ENCODE results near the gene RAVER1. TPM values are rescaled to one million over a fixed set of nuclear protein-coding genes. Genes with fewer than 3 reads are reported as not detected.
A peak's percentile ranks its signal among the peaks of the same experiment; 100 is the strongest.

The RAVER1 gene
- total RNA-seq, 2 experiments from 2014 or later, result 83.7 to 90.8 TPM

DNA sequence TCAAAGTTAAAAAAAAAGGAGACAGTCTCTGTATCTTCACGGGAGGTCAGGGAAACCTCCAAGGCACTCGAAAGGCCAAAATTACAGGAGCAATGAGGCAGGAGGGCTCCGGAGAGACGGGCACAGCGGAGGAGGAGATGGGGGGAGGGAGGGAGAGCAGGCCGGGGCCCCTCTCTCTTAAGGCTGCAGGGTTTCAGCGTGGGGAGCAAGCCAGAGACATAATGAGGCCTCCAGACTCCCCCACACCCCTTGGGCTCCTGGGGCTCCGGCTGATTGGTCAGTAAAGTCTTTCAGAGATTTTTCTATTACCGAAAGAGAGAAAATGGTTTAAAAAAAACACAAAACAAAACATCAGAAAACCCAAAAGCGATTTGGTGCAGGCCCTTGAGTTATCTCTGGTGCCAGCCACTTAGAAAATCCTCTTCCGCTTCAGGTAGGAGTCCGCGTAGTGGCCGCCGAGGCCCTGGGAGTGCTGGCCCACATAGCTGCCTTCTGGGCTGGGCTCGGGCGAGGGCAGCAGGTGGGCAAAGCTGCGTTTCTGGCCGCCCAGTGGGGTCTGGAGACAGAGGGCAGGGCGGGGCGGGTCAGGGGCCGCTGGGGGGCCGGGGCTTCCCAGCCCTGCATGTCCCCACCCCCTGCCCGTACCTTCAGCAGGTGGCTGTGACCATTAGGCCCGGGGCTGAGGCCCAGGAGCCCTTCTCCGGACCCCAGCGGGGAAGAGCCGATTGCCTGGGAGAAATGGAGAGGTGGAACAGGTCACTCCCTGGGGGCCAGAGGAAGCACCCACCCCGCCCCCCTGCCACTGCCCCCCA lies 16.1 kb downstream of the RAVER1 start:
- Mint-ChIP-seq H3K4me3 (no peak overlapping the region), H3K27ac (no peak overlapping the region), H3K36me3 (ENCODE audit: low read depth) (peaks cover 39% of the 10 kb centered on the region), H3K9me3 (ENCODE audit: low read depth) (no peaks in the 10 kb centered on the region), H3K4me1 (peaks cover 16% of the 10 kb centered on the region), H3K27me3 (no peaks in the 10 kb centered on the region)
- POLR2A ChIA-PET, result interaction anchor here (0.6 to 1.5 kb wide), 3 partner anchors 7 to 108 kb away, joined by 3 to 5 read pairs (median 5); no protein-coding TSS in a partner anchor
- ATAC-seq, result no peak
- no peak for DNase-seq
- intact Hi-C loops (cut with DNase I, micrococcal nuclease), result loop anchor here in 1 of 2 experiments (2.0 kb wide), 1 partner anchor 56 kb away; no protein-coding TSS in a partner anchor
- CTCF ChIA-PET, result interaction anchor here (0.9 kb wide), 1 partner anchor 81 kb away, joined by 5 read pairs; no protein-coding TSS in a partner anchor

DNA sequence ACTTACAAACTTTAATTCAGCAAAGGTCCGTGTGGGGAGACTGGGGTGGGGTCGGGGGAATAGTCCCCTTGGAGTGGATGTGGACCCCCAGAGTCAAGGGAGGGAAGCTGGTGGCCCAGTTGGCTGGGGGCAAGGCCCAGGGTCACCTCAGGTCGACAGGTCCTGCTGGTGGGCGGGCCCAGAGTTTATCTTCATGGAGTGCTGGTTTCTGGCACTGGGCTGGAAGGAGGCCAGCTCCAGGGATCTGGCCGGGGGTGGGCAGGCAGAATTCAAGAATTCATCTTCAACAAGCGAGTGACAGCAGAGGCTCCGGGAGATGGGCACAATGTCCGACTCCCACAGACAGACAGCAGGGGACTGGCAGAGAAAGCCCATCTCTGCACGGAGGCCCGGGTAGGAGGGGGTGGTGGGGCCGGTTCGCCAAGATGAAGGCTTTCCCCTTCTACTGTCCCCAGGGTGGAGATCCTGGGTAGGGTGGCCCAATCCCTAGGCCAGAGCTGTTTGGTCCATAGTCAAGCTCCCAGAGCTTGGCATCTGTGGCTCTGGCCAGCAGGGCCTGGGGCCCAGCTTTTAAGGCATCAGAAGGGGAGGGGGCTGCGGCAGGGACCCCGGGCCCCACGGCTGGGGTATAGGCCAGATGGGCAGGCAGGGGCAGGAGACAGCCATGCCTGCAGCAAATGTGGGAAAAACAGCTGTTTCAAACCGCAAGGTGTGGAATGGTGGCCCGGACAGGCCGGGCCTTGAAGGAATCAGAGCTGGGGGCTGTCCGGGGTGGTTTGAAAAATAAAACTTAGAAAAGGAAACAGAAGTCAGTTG lies 16.9 kb downstream of the RAVER1 start:
- CTCF ChIA-PET, result interaction anchor here (0.9 kb wide), 1 partner anchor 80 kb away, joined by 5 read pairs; no protein-coding TSS in a partner anchor
- Mint-ChIP-seq H3K9me3 (ENCODE audit: low read depth) (no peaks in the 10 kb centered on the region), H3K4me3 (peak overlapping the region; percentile 89), H3K27me3 (no peaks in the 10 kb centered on the region), H3K4me1 (peaks cover 16% of the 10 kb centered on the region), H3K27ac (peak overlapping the region; percentile 58), H3K36me3 (ENCODE audit: low read depth) (peaks cover 33% of the 10 kb centered on the region)
- intact Hi-C loops (cut with DNase I, micrococcal nuclease), result loop anchor here in 1 of 2 experiments (2.0 kb wide), 1 partner anchor 56 kb away; no protein-coding TSS in a partner anchor
- DNase-seq (peak; percentile 20), ATAC-seq (no peak)
- POLR2A ChIA-PET, result interaction anchor here (0.6 to 1.5 kb wide), 3 partner anchors 8 to 107 kb away, joined by 3 to 5 read pairs (median 5); no protein-coding TSS in a partner anchor

DNA sequence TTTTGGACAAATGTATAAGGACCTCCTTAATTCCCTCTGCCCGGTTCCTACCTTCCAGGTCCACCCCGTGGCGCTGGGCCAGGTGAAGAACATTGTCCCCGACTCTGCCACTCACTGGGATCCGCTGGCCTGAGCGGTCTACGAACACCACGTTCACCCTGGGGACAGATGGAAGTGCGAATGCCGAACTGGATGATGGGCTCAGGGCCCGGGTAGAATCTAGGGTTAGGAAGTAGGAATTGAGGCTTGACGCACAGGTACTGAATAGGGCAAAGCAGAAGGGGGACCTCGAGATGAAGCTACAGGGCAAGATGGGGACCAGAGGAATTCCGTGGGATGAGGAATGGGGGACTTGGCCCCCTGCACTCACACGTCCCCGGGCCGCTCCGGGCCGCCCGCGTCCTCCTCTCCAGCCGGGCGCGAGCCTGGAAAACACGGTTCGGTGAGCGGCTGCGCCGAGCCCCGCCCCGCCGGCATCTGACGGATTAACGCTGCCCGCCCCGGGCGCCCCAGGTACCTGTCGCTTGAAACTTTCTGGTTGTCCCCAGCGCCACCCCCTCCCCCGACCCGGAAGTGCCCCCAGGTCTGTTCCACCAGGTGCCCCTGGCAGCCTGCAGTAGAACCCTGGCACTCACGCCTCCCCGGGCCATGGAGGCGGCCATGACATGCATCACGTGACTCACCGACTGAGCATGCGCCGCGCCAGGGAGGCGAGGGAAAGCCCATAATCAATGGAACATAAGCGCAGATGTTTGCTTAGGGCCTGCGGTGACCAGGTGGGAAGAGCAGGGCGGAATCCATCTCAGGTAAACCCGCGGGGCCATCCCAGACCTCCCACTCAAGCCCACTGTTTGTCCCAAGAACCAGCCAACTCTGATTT lies 17.8 kb downstream of the RAVER1 start, which contains the start of gene FDX2:
TSS of gene FDX2 (minus strand) at position 681 of the 880 bp plus-strand sequence. CDS start at position 662, 19 bp downstream.
- peaks cover 35% of the 10 kb centered on the region for H3K36me3 Mint-ChIP-seq (ENCODE audit: low read depth)
- no peaks in the 10 kb centered on the region for H3K27me3 Mint-ChIP-seq
- peak; percentile 95 for DNase-seq
- peak within 1 kb of the TSS; percentile 80 for H3K27ac Mint-ChIP-seq
- intact Hi-C loops (cut with DNase I, micrococcal nuclease), result loop anchor here in 1 of 2 experiments (1.0 to 2.0 kb wide), 2 partner anchors 18 to 55 kb away; partner anchors contain the start of gene RAVER1
- ChIA-PET CTCF (interaction anchor here (0.6 kb wide), 1 partner anchor 93 kb away, joined by 3 read pairs; no protein-coding TSS in a partner anchor), POLR2A (interaction anchor here (1.1 to 1.5 kb wide), 2 partner anchors 9 to 11 kb away, joined by 3 to 5 read pairs; no protein-coding TSS in a partner anchor)
- ATAC-seq, result peak; percentile 94
- peak within 1 kb of the TSS; percentile 89 for H3K4me3 Mint-ChIP-seq
- H3K4me1 Mint-ChIP-seq, result peaks cover 16% of the 10 kb centered on the region
- H3K9me3 Mint-ChIP-seq (ENCODE audit: low read depth), result no peaks in the 10 kb centered on the region

DNA sequence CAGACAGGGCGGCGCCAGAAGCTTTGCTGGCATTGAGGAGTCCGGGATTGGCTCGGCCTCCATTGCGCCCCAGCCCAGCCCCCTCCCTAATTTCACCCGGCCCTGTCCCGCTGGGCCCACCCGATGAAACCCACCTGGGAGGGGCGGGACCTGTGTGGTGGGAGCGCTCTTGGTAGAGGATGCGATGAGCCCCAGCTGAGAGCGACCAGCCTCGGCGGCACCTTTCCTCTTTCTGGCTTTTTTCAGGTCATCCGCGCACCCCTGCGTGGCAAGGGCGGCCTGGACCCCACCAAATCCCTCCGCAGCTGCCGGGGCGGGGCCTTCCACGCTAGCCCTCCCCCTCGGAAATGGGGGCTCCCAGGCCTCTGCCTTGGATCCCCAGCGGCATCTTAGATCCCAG lies 23.9 kb downstream of the RAVER1 start, which contains the start of gene ZGLP1:
TSS of gene ZGLP1 (minus strand) at position 393 of the 400 bp plus-strand sequence.
- Mint-ChIP-seq H3K9me3 (ENCODE audit: low read depth) (no peaks in the 10 kb centered on the region), H3K4me1 (peaks cover 4% of the 10 kb centered on the region), H3K4me3 (no peak within 1 kb of the TSS), H3K27me3 (no peaks in the 10 kb centered on the region), H3K36me3 (ENCODE audit: low read depth) (peaks cover 10% of the 10 kb centered on the region), H3K27ac (no peak within 1 kb of the TSS)
- DNase-seq, result no peak
- intact Hi-C loops (cut with DNase I, micrococcal nuclease), result no loop called here
- ChIA-PET POLR2A (interaction anchor here (0.5 kb wide), 1 partner anchor 11 kb away, joined by 10 read pairs; no protein-coding TSS in a partner anchor), CTCF (no interaction called here)
- ATAC-seq, result no peak

DNA sequence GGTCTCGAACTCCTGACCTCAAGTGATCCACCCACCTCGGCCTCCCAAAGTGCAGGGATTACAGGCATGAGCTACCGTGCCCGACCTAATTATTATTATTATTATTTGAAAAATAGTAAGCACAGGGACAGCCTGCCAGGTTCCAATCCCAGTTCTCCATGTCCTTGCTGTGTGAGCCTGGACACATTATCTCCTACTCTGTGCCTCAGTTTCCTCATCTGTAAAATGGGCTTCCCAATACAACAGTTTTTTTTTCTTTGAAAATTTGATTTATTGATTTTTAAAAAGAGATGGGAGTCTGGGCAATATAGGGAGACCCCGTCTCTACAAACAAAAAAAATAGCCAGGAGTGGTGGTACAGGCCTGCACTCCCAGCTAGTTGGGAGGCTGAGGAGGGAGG lies 27.0 kb downstream of the RAVER1 start:
- no peak for DNase-seq
- no peak overlapping the region for H3K27ac Mint-ChIP-seq
- peaks cover 8% of the 10 kb centered on the region for H3K4me1 Mint-ChIP-seq
- H3K27me3 Mint-ChIP-seq, result peaks cover 3% of the 10 kb centered on the region
- POLR2A ChIA-PET, result no interaction called here
- H3K4me3 Mint-ChIP-seq, result no peak overlapping the region
- H3K36me3 Mint-ChIP-seq (ENCODE audit: low read depth), result peaks cover 4% of the 10 kb centered on the region
- ATAC-seq, result no peak
- intact Hi-C loops (cut with DNase I, micrococcal nuclease), result no loop called here
- CTCF ChIA-PET, result interaction anchor here (0.8 to 1.4 kb wide), 2 partner anchors 27 to 36 kb away, joined by 3 to 4 read pairs; no protein-coding TSS in a partner anchor
- H3K9me3 Mint-ChIP-seq (ENCODE audit: low read depth), result no peaks in the 10 kb centered on the region

DNA sequence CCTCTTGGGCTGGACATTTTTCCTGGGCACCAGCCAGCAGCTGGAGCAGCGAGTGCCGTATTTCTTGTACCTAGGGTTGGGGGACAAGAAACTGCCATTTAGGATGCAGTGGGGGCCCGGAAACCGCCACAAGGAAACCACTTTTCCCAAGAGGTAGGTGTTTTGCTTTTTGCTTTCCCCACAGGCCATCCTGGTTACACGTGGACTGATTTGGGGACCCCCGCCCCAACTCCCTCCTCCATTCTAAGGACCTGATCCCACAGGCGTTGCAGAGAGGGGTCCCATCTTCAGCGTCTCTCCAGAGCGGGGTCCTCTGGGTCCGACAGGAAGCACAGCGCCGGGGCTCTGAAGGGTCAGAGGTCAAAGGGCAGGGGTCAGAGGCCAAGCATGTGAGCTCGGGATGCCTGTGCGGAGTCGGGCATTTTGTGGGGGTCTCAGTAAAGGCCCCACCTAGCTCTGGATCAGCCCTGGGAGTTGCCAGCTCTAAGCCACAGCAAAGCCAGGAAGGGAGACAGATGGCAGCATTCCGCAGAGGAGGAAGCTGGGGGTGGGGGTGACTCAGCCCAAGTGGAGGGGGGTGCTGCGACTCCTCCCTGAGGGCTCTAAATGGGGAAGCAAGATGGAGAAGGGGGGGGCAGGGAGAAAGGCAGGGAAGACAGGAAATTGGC lies 28.1 kb downstream of the RAVER1 start:
- intact Hi-C loops (cut with DNase I, micrococcal nuclease), result no loop called here

DNA sequence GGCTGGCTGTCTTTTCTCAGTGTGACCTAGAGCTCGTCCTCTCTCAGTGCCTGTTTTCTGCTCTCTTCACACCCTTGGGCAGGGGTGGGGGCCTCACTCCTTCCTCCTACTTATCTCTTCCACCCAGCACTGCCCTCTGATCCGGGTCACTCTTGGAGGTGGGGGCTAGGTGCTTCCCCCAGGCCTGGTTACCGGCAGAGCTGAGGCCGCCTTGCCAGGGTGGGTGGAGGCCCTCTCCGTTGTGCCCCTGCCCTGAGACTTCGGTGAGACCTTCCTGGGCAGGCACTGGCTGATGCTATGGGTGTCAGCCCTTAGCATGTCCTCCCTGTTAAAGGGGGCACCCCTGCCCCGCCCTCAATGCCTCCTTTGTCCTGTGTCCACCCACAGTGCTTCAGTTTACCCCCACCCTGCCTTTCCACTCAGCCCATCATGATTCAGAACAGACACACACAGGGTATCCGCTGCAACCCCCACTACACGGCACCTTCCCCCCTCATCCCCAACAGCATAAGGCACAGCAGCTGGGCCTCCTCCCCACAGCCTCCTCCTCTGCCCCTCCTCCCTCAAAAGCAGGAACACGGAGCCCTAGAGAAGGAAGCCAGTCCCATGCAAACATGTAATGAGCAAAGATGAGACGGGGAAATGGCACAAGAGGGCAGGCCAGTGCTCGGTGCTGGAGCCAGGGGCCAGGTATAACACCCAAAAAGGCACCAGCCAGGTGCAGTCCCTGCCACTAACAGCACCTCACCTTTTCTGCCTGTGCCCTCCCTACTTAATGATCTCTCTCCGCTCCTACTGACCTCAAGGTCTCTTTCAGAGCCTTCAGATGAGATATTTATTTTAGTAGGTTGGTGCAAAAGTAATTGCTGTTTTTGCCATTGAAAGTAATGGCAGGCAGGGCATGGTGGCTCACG lies 33.5 kb downstream of the RAVER1 start:
- Mint-ChIP-seq H3K36me3 (ENCODE audit: low read depth) (no peaks in the 10 kb centered on the region), H3K9me3 (ENCODE audit: low read depth) (no peaks in the 10 kb centered on the region), H3K27ac (no peak overlapping the region), H3K4me3 (no peak overlapping the region), H3K4me1 (peaks cover 12% of the 10 kb centered on the region), H3K27me3 (peaks cover 12% of the 10 kb centered on the region)
- ATAC-seq (no peak), DNase-seq (no peak)
- CTCF ChIA-PET, result interaction anchor here (0.5 to 1.2 kb wide), 4 partner anchors 29 to 696 kb away, joined by 3 to 5 read pairs (median 4); partner anchors contain the start of gene ICAM1
- POLR2A ChIA-PET, result interaction anchor here (0.6 kb wide), 2 partner anchors 19 to 23 kb away, joined by 3 to 5 read pairs; no protein-coding TSS in a partner anchor
- intact Hi-C loops (cut with DNase I, micrococcal nuclease), result loop anchor here in 1 of 2 experiments (5.0 to 10.0 kb wide), 2 partner anchors 33 to 215 kb away; partner anchors contain the start of gene S1PR5

More for the DNA sequence above, 28.1 kb downstream of the RAVER1 start:
- no peaks in the 10 kb centered on the region for H3K9me3 Mint-ChIP-seq (ENCODE audit: low read depth)
- ChIA-PET POLR2A (no interaction called here), CTCF (interaction anchor here (0.6 kb wide), 1 partner anchor 51 kb away, joined by 3 read pairs; no protein-coding TSS in a partner anchor)
- H3K4me3 Mint-ChIP-seq, result no peak overlapping the region
- peaks cover 8% of the 10 kb centered on the region for H3K4me1 Mint-ChIP-seq
- H3K27ac Mint-ChIP-seq, result no peak overlapping the region
- no peak for DNase-seq
- peaks cover 3% of the 10 kb centered on the region for H3K27me3 Mint-ChIP-seq
- ATAC-seq, result no peak
- peaks cover 2% of the 10 kb centered on the region for H3K36me3 Mint-ChIP-seq (ENCODE audit: low read depth)

DNA sequence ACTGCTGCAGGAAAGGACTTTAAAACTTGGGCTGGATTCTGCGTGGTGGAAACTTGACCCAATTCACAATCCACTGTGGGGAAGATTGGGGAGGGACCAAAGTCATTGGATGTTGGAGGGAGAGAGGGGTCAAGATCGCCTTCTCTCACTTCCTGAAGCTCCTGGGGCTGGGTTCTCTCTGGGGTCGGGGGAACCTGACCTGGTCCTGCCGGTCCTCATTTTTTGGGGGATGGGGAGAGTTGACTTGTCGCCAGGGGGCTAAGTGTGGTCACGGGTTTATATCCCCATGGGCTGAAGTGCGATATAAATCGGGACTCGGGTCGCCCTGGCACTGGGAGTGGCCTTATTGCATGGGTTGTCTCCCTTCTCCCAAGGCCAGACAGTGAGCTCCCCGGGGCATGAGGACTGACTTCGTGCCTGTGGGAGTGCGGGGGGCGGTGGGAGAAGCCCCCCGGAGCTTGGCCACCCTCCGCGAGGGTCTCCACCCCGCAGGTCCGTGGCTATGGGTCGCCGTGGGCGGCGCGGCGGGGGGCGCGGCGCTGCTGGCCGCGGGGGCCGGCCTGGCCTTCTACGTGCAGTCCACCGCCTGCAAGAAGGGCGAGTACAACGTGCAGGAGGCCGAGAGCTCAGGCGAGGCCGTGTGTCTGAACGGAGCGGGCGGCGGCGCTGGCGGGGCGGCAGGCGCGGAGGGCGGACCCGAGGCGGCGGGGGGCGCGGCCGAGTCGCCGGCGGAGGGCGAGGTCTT lies 37.3 kb downstream of the RAVER1 start:
- Mint-ChIP-seq H3K36me3 (ENCODE audit: low read depth) (no peaks in the 10 kb centered on the region), H3K4me3 (peak overlapping the region; percentile 52), H3K4me1 (peaks cover 29% of the 10 kb centered on the region), H3K27me3 (peaks cover 42% of the 10 kb centered on the region), H3K9me3 (ENCODE audit: low read depth) (no peaks in the 10 kb centered on the region), H3K27ac (no peak overlapping the region)
- intact Hi-C loops (cut with DNase I, micrococcal nuclease), result loop anchor here in 1 of 2 experiments (10.0 kb wide), 1 partner anchor 219 kb away; the partner anchor contains the start of gene S1PR5
- POLR2A ChIA-PET, result no interaction called here
- CTCF ChIA-PET, result interaction anchor here (0.7 kb wide), 1 partner anchor 125 kb away, joined by 5 read pairs; no protein-coding TSS in a partner anchor
- DNase-seq, result no peak
- no peak for ATAC-seq

Measured in activated CD4-positive, alpha-beta T cell treated with anti-CD3 and anti-CD28 coated beads for 36 hours (primary cell).